K562 (cell line): ENCODE results near the gene PBRM1. TPM values are rescaled to one million over a fixed set of nuclear protein-coding genes. Genes with fewer than 3 reads are reported as not detected.

ENCODE experiments used
- ATAC-seq: fragments of 200-7000 bp; cut with Tn5 transposase; 3 replicates; pipeline ENCODE4 v1.9.1; 2020; ENCODE audit warnings: moderate library complexity
- BruUV-seq: library from RNA; stranded (reverse); fragments of 400-500 nt; replicated peaks from 2 replicates; lab custom pipeline; 2021; lab: Mats Ljungman, UMichigan
- CTCF ChIA-PET: fragments of 300-600 bp; formaldehyde crosslinking; extraction: SDS; loops from one replicate; lab custom pipeline; 2021; ENCODE audit warnings: low intra/inter-chr PET ratio; lab: Yijun Ruan, JAX
- POLR2A ChIA-PET: fragments of 300-600, 350-650 bp; sonication (Branson Sonifier 250); formaldehyde crosslinking; extraction: SDS; loops from one replicate; lab custom pipeline; 2021; ENCODE audit warnings: antibody characterized with exemption, inconsistent platforms; lab: Yijun Ruan, JAX
- DNase-seq, 4 experiments: peaks; one replicate each; pipeline versions ENCODE4 v3.0.0 to v3.0.0-alpha.2; 2011 to 2018; ENCODE audit warnings: low spot score in 3 of 4, mixed read lengths in 3 of 4; ENCODE audit errors: extremely low read depth in 1 of 4
- FAIRE-seq: peaks from 2 replicates; lab custom pipeline; 2011; peaks lifted over from hg19 to GRCh38; lab: Jason Lieb, UNC
- H2AFZ ChIP-seq: 2 replicates; pipeline ENCODE4 v1.6.0; 2011; ENCODE audit warnings: low read depth, low read length, control low read depth, inconsistent platforms
- H3K27ac ChIP-seq: fragments of 200-600 bp; 3 replicates; pipeline ENCODE4 v1.8.0; 2011; ENCODE audit warnings: low read depth, mild to moderate bottlenecking, control low read depth, inconsistent platforms, low read length, moderate library complexity, mixed read lengths; ENCODE audit errors: extremely low read depth
- H3K27me3 ChIP-seq, 2 experiments: fragments of 300-600 bp in 1 of 2; 2 replicates in 1 of 2; 3 replicates in 1 of 2; pipeline versions ENCODE4 v1.6.0 to v1.8.0; 2011; ENCODE audit warnings: inconsistent platforms in 2 of 2, low read length in 2 of 2, mild to moderate bottlenecking in 1 of 2, mixed read lengths in 1 of 2, moderate library complexity in 1 of 2; ENCODE audit not compliant: control insufficient read depth in 2 of 2, insufficient read depth in 2 of 2
- H3K36me3 ChIP-seq: fragments of 300-600 bp; 3 replicates; pipeline ENCODE4 v1.8.0; 2011; ENCODE audit warnings: mild to moderate bottlenecking, low read length, inconsistent platforms; ENCODE audit not compliant: control insufficient read depth, insufficient read depth
- H3K4me1 ChIP-seq, 2 experiments: fragments of 200-600 bp in 1 of 2; replicated peaks in 1 of 2; 2 replicates in 1 of 2; 3 replicates in 1 of 2; pipeline versions ENCODE4 v1.5.1 to v1.8.0; 2011; ENCODE audit warnings: inconsistent platforms in 2 of 2, low read length in 2 of 2, mild to moderate bottlenecking in 1 of 2, mixed read lengths in 1 of 2, moderate library complexity in 1 of 2; ENCODE audit not compliant: control insufficient read depth in 2 of 2, insufficient read depth in 2 of 2
- H3K4me2 ChIP-seq: 2 replicates; pipeline ENCODE4 v1.6.1; 2011; ENCODE audit warnings: low read length, control low read depth, inconsistent platforms, mixed read lengths; ENCODE audit not compliant: insufficient read depth
- H3K4me3 ChIP-seq: fragments of 200-600 bp; sonication (generic), shearing (Covaris generic); 2 replicates; pipeline ENCODE4 v1.5.1; 2016; ENCODE audit warnings: control low read depth, inconsistent platforms
- H3K79me2 ChIP-seq: fragments of 200-600 bp; 3 replicates; pipeline ENCODE4 v1.8.0; 2011; ENCODE audit warnings: low read length, inconsistent platforms; ENCODE audit not compliant: control insufficient read depth, insufficient read depth
- H3K9ac ChIP-seq, 2 experiments: 2 replicates each; pipeline versions ENCODE4 v1.6.0 to v1.6.1; 2011; ENCODE audit warnings: low read depth in 2 of 2, low read length in 2 of 2, control low read depth in 1 of 2, inconsistent platforms in 1 of 2, mild to moderate bottlenecking in 1 of 2, mixed read lengths in 1 of 2; ENCODE audit not compliant: insufficient read depth in 1 of 2
- H3K9me1 ChIP-seq: one replicate; pipeline ENCODE4 v1.6.0; 2011; ENCODE audit warnings: inconsistent platforms, mild to moderate bottlenecking, low read length, moderate library complexity; ENCODE audit not compliant: control insufficient read depth, insufficient read depth
- H3K9me3 ChIP-seq: replicated peaks from 2 replicates; pipeline ENCODE4 v1.5.1; 2011; ENCODE audit warnings: low read depth, low read length, inconsistent platforms; ENCODE audit not compliant: control insufficient read depth, insufficient read depth
- H4K20me1 ChIP-seq: replicated peaks from 2 replicates; pipeline ENCODE4 v1.6.1; 2011; ENCODE audit warnings: low read length, inconsistent platforms, mixed read lengths; ENCODE audit not compliant: control insufficient read depth, insufficient read depth
- BCOR ChIP-seq: fragments of 450-650 bp; IDR thresholded peaks from 2 replicates; pipeline ENCODE4 v1.6.1; 2016
- IRF1 ChIP-seq: sonication (generic); formaldehyde crosslinking; IDR thresholded peaks from 2 replicates; pipeline ENCODE4 v1.8.0; 2022; ENCODE audit warnings: missing genetic modification reagents, mild to moderate bottlenecking, borderline replicate concordance
- MECOM ChIP-seq: fragments of 250-450 bp; sonication (Bioruptor Pico); IDR thresholded peaks from 2 replicates; pipeline ENCODE4 v1.8.0; 2022; ENCODE audit warnings: inconsistent platforms
- NFE2 ChIP-seq: IDR thresholded peaks from 2 replicates; pipeline ENCODE4 v1.6.1; 2014; ENCODE audit warnings: antibody characterized with exemption, low read depth
- RBM22 ChIP-seq: fragments of 200-400 bp; formaldehyde crosslinking; IDR thresholded peaks from 2 replicates; pipeline ENCODE4 v1.6.1; 2018; ENCODE audit warnings: low read length, low read depth; ENCODE audit not compliant: poor library complexity, severe bottlenecking
- U2AF2 ChIP-seq: fragments of 200-400 bp; formaldehyde crosslinking; optimal IDR thresholded peaks from 2 replicates; pipeline ENCODE3; 2017; ENCODE audit warnings: low read depth, mild to moderate bottlenecking, low read length
- ZBED1 ChIP-seq: IDR thresholded peaks from 2 replicates; pipeline ENCODE4 v1.6.1; 2014
- ZFP36 ChIP-seq: fragments of 150-350 bp; IDR thresholded peaks from 2 replicates; pipeline ENCODE4 v1.6.1; 2018; ENCODE audit warnings: low read length, low read depth; ENCODE audit not compliant: partially characterized antibody
- ZNF695 ChIP-seq: fragments of 450-650 bp; formaldehyde crosslinking; IDR thresholded peaks from 2 replicates; pipeline ENCODE4 v1.4.0; 2020; ENCODE audit warnings: mild to moderate bottlenecking, moderate library complexity
- ZNF830 ChIP-seq: fragments of 250-450 bp; sonication (Bioruptor Pico); IDR thresholded peaks from 2 replicates; pipeline ENCODE4 v1.5.0; 2021; ENCODE audit warnings: mild to moderate bottlenecking
- in situ Hi-C: fragments of 300-500 bp; cut with MboI; formaldehyde crosslinking; loops from 4 replicates; pipeline ENCODE4 v1.15.0; 2018; ENCODE audit warnings: inconsistent platforms, mixed read lengths
- intact Hi-C: fragments of 100-400 bp; cut with micrococcal nuclease; formaldehyde crosslinking; loops from 2 replicates; pipeline ENCODE4 v1.14.2; 2022
- polyA plus RNA-seq, 8 experiments: library from polyadenylated mRNA; depleted of rRNA in 4 of 8; stranded (reverse) in 5 of 8; unstranded in 3 of 8; fragments of >200 nt; fragmentation: Nextera tagmentation in 2 of 8; fragmentation: Illumina TruSeq in 1 of 8; extraction: Ambion mirVana in 2 of 8; extraction: Trizol in 1 of 8; gene quantifications; 2 replicates each; pipeline versions ENCODE4 v1.2.1 to v1.2.3, GENCODE V29; 2011 to 2014; ENCODE audit warnings: inconsistent platforms in 1 of 8, missing spikeins in 1 of 8
- total RNA-seq, 7 experiments: library from RNA; depleted of rRNA in 6 of 7; stranded (reverse); fragments of >200 nt in 6 of 7; fragmentation: Illumina TruSeq in 2 of 7; extraction: Trizol in 2 of 7; gene quantifications; 2 replicates each; pipeline versions ENCODE4 v1.2.1 to v1.2.3, GENCODE V29; 2011 to 2021; ENCODE audit warnings: low replicate concordance in 1 of 7
- TF ChIP-seq, protein P1 (sequence below), 2 experiments: fragments of 150-350 bp in 1 of 2; IDR thresholded peaks; 2 replicates each; pipeline ENCODE4 v1.6.1; 2012 to 2016; ENCODE audit warnings: low read depth in 2 of 2, low read length in 2 of 2, mild to moderate bottlenecking in 1 of 2, moderate library complexity in 1 of 2
- TF ChIP-seq, protein P2 (sequence below): sonication (generic); formaldehyde crosslinking; IDR thresholded peaks from 2 replicates; pipeline ENCODE4 v1.8.0; 2022; ENCODE audit warnings: mild to moderate bottlenecking, missing genetic modification reagents

Gene PBRM1
- total and polyA plus RNA-seq, 9 of the 15 experiments (the other 6 are each of a cell fraction or from before 2014, with no cell fraction given) = 3.9 to 31.8 (median 19.0) TPM

DNA sequence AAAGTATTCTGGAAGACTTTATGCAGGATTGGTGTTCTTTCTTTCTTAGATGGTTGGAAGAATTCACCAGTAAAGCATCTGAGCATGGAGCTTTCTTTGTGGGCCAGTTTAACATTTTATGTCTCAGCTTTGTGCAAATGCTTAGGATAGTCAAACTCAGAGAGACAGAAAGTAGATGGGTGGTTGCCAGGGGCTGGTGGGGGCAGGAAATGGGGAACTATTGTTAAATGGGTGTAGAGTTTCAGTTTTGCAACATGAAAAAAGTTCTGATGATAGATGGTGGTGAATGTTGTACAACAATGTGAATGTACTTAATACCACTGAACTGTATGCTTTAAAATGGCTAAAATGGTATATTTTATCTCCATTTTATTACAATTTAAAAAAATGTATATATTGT lies 45.0 kb upstream of the PBRM1 start:
- no peak overlapping the region for H3K4me2 ChIP-seq
- H3K27me3 ChIP-seq = no peaks in the 10 kb centered on the region
- intact Hi-C loops = no loop called here
- H3K4me1 ChIP-seq = no peaks in the 10 kb centered on the region
- no peak overlapping the region for H2AFZ ChIP-seq
- no peaks in the 10 kb centered on the region; the same call in none of the 2 replicates for H3K9me3 ChIP-seq
- no peaks in the 10 kb centered on the region for H3K79me2 ChIP-seq
- in situ Hi-C loops = no loop called here
- H3K27ac ChIP-seq = no peak overlapping the region
- POLR2A ChIA-PET = no interaction called here
- H4K20me1 ChIP-seq = no peaks in the 10 kb centered on the region
- no peak overlapping the region for H3K9ac ChIP-seq
- H3K36me3 ChIP-seq = peaks cover 28% of the 10 kb centered on the region; the same call in 2 of the 3 replicates
- no peak for TF ChIP-seq RBM22
- no peak for TF ChIP-seq BCOR
- TF ChIP-seq NFE2 = no peak
- TF ChIP-seq, protein P1, sequence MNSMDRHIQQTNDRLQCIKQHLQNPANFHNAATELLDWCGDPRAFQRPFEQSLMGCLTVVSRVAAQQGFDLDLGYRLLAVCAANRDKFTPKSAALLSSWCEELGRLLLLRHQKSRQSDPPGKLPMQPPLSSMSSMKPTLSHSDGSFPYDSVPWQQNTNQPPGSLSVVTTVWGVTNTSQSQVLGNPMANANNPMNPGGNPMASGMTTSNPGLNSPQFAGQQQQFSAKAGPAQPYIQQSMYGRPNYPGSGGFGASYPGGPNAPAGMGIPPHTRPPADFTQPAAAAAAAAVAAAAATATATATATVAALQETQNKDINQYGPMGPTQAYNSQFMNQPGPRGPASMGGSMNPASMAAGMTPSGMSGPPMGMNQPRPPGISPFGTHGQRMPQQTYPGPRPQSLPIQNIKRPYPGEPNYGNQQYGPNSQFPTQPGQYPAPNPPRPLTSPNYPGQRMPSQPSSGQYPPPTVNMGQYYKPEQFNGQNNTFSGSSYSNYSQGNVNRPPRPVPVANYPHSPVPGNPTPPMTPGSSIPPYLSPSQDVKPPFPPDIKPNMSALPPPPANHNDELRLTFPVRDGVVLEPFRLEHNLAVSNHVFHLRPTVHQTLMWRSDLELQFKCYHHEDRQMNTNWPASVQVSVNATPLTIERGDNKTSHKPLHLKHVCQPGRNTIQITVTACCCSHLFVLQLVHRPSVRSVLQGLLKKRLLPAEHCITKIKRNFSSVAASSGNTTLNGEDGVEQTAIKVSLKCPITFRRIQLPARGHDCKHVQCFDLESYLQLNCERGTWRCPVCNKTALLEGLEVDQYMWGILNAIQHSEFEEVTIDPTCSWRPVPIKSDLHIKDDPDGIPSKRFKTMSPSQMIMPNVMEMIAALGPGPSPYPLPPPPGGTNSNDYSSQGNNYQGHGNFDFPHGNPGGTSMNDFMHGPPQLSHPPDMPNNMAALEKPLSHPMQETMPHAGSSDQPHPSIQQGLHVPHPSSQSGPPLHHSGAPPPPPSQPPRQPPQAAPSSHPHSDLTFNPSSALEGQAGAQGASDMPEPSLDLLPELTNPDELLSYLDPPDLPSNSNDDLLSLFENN (IDR thresholded peaks at IDR 0.05; ENCODE audit: low read depth in 2 of 2, low read length in 2 of 2) = no peak
- no peak for TF ChIP-seq IRF1
- no peak for TF ChIP-seq ZNF830 (CRISPR knock-in tag)
- TF ChIP-seq, protein P2, sequence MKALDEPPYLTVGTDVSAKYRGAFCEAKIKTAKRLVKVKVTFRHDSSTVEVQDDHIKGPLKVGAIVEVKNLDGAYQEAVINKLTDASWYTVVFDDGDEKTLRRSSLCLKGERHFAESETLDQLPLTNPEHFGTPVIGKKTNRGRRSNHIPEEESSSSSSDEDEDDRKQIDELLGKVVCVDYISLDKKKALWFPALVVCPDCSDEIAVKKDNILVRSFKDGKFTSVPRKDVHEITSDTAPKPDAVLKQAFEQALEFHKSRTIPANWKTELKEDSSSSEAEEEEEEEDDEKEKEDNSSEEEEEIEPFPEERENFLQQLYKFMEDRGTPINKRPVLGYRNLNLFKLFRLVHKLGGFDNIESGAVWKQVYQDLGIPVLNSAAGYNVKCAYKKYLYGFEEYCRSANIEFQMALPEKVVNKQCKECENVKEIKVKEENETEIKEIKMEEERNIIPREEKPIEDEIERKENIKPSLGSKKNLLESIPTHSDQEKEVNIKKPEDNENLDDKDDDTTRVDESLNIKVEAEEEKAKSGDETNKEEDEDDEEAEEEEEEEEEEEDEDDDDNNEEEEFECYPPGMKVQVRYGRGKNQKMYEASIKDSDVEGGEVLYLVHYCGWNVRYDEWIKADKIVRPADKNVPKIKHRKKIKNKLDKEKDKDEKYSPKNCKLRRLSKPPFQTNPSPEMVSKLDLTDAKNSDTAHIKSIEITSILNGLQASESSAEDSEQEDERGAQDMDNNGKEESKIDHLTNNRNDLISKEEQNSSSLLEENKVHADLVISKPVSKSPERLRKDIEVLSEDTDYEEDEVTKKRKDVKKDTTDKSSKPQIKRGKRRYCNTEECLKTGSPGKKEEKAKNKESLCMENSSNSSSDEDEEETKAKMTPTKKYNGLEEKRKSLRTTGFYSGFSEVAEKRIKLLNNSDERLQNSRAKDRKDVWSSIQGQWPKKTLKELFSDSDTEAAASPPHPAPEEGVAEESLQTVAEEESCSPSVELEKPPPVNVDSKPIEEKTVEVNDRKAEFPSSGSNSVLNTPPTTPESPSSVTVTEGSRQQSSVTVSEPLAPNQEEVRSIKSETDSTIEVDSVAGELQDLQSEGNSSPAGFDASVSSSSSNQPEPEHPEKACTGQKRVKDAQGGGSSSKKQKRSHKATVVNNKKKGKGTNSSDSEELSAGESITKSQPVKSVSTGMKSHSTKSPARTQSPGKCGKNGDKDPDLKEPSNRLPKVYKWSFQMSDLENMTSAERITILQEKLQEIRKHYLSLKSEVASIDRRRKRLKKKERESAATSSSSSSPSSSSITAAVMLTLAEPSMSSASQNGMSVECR (CRISPR knock-in tag) = no peak
- no peak for TF ChIP-seq MECOM (CRISPR knock-in tag)
- TF ChIP-seq U2AF2 = no peak
- TF ChIP-seq ZFP36 = no peak
- TF ChIP-seq ZBED1 = no peak
- no peak for TF ChIP-seq ZNF695 (CRISPR knock-in tag)
- TF ChIP-seq, all 486 proteins: peak for 0
- Histone ChIP-seq H3K4me3 (no peak overlapping the region), H3K9me1 (no peaks in the 10 kb centered on the region)
- FAIRE-seq (no peak), DNase-seq (no peak), ATAC-seq (no peak)
- CTCF ChIA-PET = no interaction called here
- no TSS peak for BruUV-seq
